GM12878 (cell line): ENCODE measurements around the gene EPAS1. TPM values are rescaled to one million over a fixed set of nuclear protein-coding genes. Genes with fewer than 3 reads are reported as not detected.

Experiments used
- CEBPB ChIP-seq, 2 experiments: fragments of 150-350 bp in 1 of 2; IDR thresholded peaks; 2 replicates each; pipeline ENCODE4 v1.6.1; 2012 to 2014; ENCODE audit warnings: low read depth in 2 of 2, low read length in 2 of 2, borderline replicate concordance in 1 of 2, inconsistent platforms in 1 of 2
- HSF1 ChIP-seq: fragments of 150-350 bp; IDR thresholded peaks from 2 replicates; pipeline ENCODE4 v1.6.1; 2014; ENCODE audit warnings: mild to moderate bottlenecking, low read depth, low read length
- IKZF1 ChIP-seq: fragments of 450-650 bp; conservative IDR thresholded peaks from 2 replicates; pipeline ENCODE4 v1.6.1; 2017; ENCODE audit warnings: antibody characterized with exemption, mild to moderate bottlenecking
- NR2C2 ChIP-seq: IDR thresholded peaks from 2 replicates; pipeline ENCODE4 v1.6.1; 2011; ENCODE audit warnings: borderline replicate concordance, low read depth; ENCODE audit not compliant: control insufficient read depth, insufficient read length
- STAT3 ChIP-seq: IDR thresholded peaks from 2 replicates; pipeline ENCODE4 v1.6.1; 2011; ENCODE audit warnings: low read depth, low read length, improper control_type of control experiment
- TCF7 ChIP-seq: IDR thresholded peaks from 2 replicates; pipeline ENCODE4 v1.6.1; 2014; ENCODE audit warnings: antibody characterized with exemption, borderline replicate concordance
- polyA plus RNA-seq, 11 experiments: library from polyadenylated mRNA; depleted of rRNA in 4 of 11; unstranded in 6 of 11; stranded (reverse) in 5 of 11; fragments of >200 nt; fragmentation: Nextera tagmentation in 4 of 11; fragmentation: Illumina TruSeq in 1 of 11; extraction: Ambion mirVana in 4 of 11; extraction: Trizol in 1 of 11; gene quantifications; 1 replicate in 1 of 11; 2 replicates in 10 of 11; pipeline versions ENCODE4 v1.2.1 to v1.2.3, GENCODE V29; 2011 to 2016; ENCODE audit warnings: inconsistent platforms in 2 of 11, missing spikeins in 2 of 11, low read depth in 1 of 11
- total RNA-seq, 4 experiments: library from RNA; depleted of rRNA in 3 of 4; stranded (reverse); fragments of >200 nt in 3 of 4; fragmentation: Illumina TruSeq in 1 of 4; extraction: Trizol in 1 of 4; gene quantifications; 2 replicates each; pipeline versions ENCODE4 v1.2.1 to v1.2.3, GENCODE V29; 2013 to 2021
- TF ChIP-seq, protein P1 (sequence below): IDR thresholded peaks from 2 replicates; pipeline ENCODE4 v1.6.1; 2012; ENCODE audit warnings: improper control_type of control experiment, low read depth, low read length; ENCODE audit not compliant: insufficient replicate concordance

Gene EPAS1
- total and polyA plus RNA-seq, 10 of the 15 experiments (the other 5 are each of a cell fraction or from before 2014, with no cell fraction given): 0.11 to 22.0 (median 1.3) TPM; not detected in 1

DNA sequence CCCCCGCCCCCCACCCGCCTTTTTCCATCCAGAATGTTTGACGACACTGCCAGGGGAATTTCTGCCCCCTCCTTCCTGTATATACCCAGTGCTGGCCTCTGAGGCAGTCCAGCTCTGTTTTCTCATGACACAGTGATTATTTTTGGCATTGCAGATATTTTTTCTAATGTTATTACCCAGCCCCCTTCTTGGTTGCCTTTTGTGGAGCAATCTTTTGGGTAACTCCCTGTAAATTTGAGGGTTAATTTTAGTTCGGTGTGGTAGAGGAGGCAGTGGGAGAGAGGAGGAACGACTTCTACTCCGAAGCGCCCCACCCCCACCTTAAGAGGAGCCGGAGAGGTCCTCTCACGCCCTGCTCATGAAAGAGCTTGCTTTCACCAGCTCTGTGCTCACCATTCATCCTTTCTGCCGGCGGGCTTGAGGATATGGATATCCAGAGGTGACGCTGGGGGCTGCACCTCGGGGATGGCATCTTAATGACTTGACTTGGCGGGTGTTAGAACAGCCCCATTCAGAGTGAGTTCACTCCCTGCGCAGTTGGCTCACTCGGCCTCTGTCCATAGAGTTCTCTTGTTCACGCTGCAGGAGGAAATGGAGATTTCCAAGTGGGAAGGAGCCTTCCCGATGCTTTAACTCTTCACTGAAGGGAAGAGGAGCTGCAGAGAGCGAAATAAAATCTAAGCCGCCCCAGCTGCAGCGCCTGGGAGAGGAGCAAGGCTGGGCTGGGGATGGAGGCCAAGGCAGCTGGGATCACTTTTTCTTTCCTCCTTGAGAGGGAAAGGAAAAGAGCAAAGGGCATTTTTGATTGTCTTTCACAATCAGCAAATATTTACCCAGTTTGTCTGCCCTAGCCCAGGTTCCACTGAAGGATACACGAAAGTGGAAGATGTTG lies 38.4 kb downstream of the EPAS1 start (continued):
- TF ChIP-seq, protein P1, sequence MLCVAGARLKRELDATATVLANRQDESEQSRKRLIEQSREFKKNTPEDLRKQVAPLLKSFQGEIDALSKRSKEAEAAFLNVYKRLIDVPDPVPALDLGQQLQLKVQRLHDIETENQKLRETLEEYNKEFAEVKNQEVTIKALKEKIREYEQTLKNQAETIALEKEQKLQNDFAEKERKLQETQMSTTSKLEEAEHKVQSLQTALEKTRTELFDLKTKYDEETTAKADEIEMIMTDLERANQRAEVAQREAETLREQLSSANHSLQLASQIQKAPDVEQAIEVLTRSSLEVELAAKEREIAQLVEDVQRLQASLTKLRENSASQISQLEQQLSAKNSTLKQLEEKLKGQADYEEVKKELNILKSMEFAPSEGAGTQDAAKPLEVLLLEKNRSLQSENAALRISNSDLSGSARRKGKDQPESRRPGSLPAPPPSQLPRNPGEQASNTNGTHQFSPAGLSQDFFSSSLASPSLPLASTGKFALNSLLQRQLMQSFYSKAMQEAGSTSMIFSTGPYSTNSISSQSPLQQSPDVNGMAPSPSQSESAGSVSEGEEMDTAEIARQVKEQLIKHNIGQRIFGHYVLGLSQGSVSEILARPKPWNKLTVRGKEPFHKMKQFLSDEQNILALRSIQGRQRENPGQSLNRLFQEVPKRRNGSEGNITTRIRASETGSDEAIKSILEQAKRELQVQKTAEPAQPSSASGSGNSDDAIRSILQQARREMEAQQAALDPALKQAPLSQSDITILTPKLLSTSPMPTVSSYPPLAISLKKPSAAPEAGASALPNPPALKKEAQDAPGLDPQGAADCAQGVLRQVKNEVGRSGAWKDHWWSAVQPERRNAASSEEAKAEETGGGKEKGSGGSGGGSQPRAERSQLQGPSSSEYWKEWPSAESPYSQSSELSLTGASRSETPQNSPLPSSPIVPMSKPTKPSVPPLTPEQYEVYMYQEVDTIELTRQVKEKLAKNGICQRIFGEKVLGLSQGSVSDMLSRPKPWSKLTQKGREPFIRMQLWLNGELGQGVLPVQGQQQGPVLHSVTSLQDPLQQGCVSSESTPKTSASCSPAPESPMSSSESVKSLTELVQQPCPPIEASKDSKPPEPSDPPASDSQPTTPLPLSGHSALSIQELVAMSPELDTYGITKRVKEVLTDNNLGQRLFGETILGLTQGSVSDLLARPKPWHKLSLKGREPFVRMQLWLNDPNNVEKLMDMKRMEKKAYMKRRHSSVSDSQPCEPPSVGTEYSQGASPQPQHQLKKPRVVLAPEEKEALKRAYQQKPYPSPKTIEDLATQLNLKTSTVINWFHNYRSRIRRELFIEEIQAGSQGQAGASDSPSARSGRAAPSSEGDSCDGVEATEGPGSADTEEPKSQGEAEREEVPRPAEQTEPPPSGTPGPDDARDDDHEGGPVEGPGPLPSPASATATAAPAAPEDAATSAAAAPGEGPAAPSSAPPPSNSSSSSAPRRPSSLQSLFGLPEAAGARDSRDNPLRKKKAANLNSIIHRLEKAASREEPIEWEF: no peak
- TF ChIP-seq IKZF1: no peak
- TF ChIP-seq STAT3: no peak
- no peak for TF ChIP-seq TCF7
- no peak for TF ChIP-seq HSF1
- TF ChIP-seq NR2C2: no peak
- no peak for TF ChIP-seq CEBPB (IDR thresholded peaks at IDR 0.05; ENCODE audit: borderline replicate concordance in 1 of 2, low read depth in 2 of 2, low read length in 2 of 2)
